Glutamatergic neuron (in vitro differentiated cells): ENCODE data around the gene DROSHA. TPM values are rescaled to one million over a fixed set of nuclear protein-coding genes. Genes with fewer than 3 reads are reported as not detected.

ENCODE experiments used
- DNase-seq: peaks from one replicate; pipeline ENCODE4 v3.0.0; 2022
- H3K27ac Mint-ChIP-seq: one replicate; pipeline ENCODE4 v1.8.0; 2020; ENCODE audit warnings: mild to moderate bottlenecking, mixed read lengths, inconsistent platforms; ENCODE audit not compliant: unreplicated experiment
- H3K27me3 Mint-ChIP-seq: one replicate; pipeline ENCODE4 v1.8.0; 2020; ENCODE audit warnings: mild to moderate bottlenecking, moderate library complexity, mixed read lengths, inconsistent platforms; ENCODE audit not compliant: unreplicated experiment
- H3K36me3 Mint-ChIP-seq: one replicate; pipeline ENCODE4 v1.8.0; 2020; ENCODE audit warnings: mild to moderate bottlenecking, mixed read lengths, inconsistent platforms; ENCODE audit not compliant: unreplicated experiment
- H3K4me1 Mint-ChIP-seq: one replicate; pipeline ENCODE4 v1.8.0; 2020; ENCODE audit warnings: mild to moderate bottlenecking, low read depth, mixed read lengths, inconsistent platforms; ENCODE audit not compliant: unreplicated experiment
- H3K4me3 Mint-ChIP-seq: one replicate; pipeline ENCODE4 v1.8.0; 2020; ENCODE audit warnings: mild to moderate bottlenecking, mixed read lengths, inconsistent platforms; ENCODE audit not compliant: unreplicated experiment
- H3K9me3 Mint-ChIP-seq: one replicate; pipeline ENCODE4 v1.8.0; 2020; ENCODE audit warnings: mild to moderate bottlenecking, moderate library complexity, mixed read lengths, inconsistent platforms; ENCODE audit not compliant: unreplicated experiment
- total RNA-seq: library from RNA; stranded (reverse); fragmentation: NEBNext Ultra II Directional; extraction: Animal tissue kit (Norgen Biotek cat#: 25700); gene quantifications from one replicate; pipeline ENCODE4 v1.2.1, GENCODE V29; 2021; ENCODE audit not compliant: unreplicated experiment
- TF ChIP-seq, protein P1 (sequence below): fragments of 200-600 bp; sonication (generic); IDR thresholded peaks from one replicate; pipeline ENCODE4 v1.5.0; 2021; ENCODE audit not compliant: partially characterized antibody, unreplicated experiment

Gene DROSHA
- total RNA-seq, 1 donor from 2014 or later, result 102 TPM

DNA sequence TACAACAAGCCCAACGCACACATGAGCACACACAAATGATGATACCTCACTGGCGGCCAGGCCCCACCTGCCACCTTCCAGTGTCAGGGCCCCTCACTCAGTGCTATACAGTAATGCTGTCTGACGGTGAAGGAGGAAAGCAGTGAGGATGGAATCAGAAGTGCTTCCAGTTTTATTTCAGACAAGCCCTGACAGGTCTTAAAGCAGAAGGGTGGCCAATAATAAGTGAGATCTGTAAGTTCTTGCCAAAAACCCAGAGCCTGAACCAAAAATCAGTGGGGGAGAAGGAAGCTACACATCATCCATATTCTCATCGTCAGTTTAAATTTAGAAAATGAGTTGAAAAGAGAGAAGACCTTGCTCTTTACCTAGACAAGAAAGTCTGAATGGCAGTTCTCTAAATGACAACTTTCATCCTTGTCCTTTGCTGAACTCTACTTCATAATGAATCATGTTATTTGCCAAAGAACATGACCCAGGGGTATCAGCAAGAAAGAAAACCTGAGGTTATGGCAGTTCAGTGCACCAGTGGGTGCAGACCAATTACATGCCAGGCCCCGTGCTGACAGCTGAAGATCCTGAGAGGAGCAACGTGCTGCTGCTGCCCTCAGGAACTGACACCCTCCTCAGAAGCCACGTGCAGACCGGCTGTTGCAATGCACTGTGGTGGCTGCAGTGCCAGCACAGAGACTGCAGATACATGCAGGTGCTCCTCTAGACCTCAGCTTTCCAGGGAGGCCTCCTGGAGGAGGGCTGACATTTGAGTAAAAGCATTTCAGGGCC is 118.7 kb downstream of the DROSHA start:
- Mint-ChIP-seq H3K4me3 (no peak overlapping the region), H3K9me3 (no peaks in the 10 kb centered on the region), H3K27me3 (peaks cover 2% of the 10 kb centered on the region), H3K36me3 (no peaks in the 10 kb centered on the region), H3K4me1 (no peaks in the 10 kb centered on the region), H3K27ac (no peak overlapping the region)
- TF ChIP-seq, protein P1, sequence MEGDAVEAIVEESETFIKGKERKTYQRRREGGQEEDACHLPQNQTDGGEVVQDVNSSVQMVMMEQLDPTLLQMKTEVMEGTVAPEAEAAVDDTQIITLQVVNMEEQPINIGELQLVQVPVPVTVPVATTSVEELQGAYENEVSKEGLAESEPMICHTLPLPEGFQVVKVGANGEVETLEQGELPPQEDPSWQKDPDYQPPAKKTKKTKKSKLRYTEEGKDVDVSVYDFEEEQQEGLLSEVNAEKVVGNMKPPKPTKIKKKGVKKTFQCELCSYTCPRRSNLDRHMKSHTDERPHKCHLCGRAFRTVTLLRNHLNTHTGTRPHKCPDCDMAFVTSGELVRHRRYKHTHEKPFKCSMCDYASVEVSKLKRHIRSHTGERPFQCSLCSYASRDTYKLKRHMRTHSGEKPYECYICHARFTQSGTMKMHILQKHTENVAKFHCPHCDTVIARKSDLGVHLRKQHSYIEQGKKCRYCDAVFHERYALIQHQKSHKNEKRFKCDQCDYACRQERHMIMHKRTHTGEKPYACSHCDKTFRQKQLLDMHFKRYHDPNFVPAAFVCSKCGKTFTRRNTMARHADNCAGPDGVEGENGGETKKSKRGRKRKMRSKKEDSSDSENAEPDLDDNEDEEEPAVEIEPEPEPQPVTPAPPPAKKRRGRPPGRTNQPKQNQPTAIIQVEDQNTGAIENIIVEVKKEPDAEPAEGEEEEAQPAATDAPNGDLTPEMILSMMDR, result no peak
- DNase-seq, result no peak

DNA sequence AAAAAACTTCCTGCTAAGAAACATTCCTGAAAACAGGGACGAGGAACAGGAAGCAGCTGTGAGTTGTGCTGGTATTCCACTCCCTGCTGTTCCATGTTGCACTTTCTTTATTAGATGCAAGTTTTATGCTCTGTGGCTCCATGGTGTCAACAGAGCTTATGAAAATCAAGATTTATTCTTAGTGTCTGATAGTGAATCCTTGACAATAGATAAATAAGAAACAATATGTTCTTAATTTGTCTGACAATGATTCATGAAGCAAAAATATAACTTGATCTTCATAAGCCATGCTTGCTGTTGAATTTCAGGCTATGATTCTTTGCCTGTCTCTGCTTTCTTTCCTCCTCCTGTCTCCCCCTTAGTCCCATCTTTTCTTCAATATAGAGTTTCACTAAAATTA is 119.6 kb downstream of the DROSHA start:
- Mint-ChIP-seq H3K27ac (no peak overlapping the region), H3K4me1 (no peaks in the 10 kb centered on the region), H3K27me3 (peaks cover 2% of the 10 kb centered on the region), H3K9me3 (no peaks in the 10 kb centered on the region), H3K4me3 (no peak overlapping the region), H3K36me3 (no peaks in the 10 kb centered on the region)
- TF ChIP-seq, protein P1, result no peak
- DNase-seq, result no peak

DNA sequence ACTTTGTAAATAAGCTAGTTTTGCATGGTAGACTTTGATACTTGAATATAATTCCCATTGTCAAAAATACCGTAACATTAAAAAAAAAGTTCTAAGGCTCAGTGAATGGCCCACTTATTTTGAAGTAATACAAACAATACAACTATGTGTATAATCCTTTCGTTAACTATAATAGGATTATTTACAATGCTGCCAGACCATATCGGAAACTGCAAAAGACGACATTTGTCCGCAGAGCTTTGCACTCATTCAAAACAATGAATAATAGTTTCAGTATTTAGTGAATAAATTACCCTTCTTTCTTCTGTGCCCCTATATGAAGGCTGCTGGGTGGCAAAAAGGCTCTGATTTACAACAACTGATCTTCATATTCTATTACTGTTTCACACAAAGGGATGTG is 121.8 kb downstream of the DROSHA start:
- no peak overlapping the region for H3K4me3 Mint-ChIP-seq
- peaks cover 2% of the 10 kb centered on the region for H3K27me3 Mint-ChIP-seq
- no peaks in the 10 kb centered on the region for H3K36me3 Mint-ChIP-seq
- H3K27ac Mint-ChIP-seq, result no peak overlapping the region
- H3K4me1 Mint-ChIP-seq, result no peaks in the 10 kb centered on the region
- TF ChIP-seq, protein P1, result no peak
- H3K9me3 Mint-ChIP-seq, result no peaks in the 10 kb centered on the region
- DNase-seq, result no peak

DNA sequence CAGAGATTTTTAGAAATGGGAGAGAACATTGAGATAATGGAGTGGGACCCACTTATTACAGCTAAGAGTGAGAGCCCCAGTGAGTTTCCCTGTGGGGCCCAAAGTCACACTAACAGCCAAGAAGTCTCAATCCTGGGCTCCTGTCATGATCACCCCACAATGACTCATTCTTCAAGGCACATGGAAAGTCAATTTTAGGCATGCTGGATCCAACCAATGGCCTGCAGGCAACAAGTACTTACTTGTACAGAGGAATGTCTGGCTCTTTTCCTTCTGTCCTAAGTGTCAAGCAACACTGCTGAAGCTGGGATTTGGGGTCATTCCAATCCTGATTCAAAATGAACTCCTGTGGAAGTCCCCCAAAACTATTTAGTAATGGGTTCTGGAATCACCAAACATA is 123.1 kb downstream of the DROSHA start:
- Mint-ChIP-seq H3K36me3 (no peaks in the 10 kb centered on the region), H3K4me1 (no peaks in the 10 kb centered on the region), H3K9me3 (no peaks in the 10 kb centered on the region), H3K4me3 (no peak overlapping the region), H3K27ac (no peak overlapping the region), H3K27me3 (peaks cover under 1% of the 10 kb centered on the region)
- TF ChIP-seq, protein P1, result no peak
- DNase-seq, result no peak

DNA sequence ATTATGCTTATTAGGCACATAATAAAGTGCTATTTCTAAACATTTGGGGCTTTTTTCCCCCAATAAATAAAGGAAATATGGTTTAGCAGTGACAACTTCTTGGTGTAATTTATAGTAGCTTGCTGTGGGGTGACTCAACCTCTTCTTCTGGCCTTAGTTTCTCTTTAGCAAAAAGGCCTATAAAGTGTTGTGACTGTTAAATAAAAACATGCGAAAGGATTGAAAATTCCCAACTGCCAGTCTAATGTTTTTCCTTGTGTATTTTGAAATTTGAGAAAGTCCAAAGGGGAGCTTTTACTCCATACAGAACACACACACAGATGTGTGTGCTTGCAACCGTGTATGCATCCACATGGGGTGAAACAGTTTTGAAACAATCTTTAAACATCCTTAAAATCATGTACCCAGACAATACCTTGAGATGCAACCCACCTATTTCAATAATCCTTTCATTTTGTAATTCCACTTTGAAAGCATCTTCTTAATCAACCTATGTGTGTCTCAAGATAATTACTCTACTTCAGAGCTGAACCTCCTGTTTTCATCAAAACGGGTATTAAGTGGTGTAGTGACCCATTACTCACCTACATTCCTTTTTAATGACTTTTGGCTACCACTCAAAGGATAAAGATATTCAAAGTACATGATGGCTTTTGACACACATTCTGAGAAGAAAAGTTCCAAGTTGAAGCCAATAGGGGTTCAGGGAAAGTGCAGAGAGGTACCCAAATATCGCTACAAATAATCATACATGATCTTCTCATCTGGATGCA is 123.8 kb downstream of the DROSHA start:
- no peaks in the 10 kb centered on the region for H3K4me1 Mint-ChIP-seq
- no peaks in the 10 kb centered on the region for H3K9me3 Mint-ChIP-seq
- no peaks in the 10 kb centered on the region for H3K36me3 Mint-ChIP-seq
- no peak overlapping the region for H3K27ac Mint-ChIP-seq
- DNase-seq, result no peak
- no peak overlapping the region for H3K4me3 Mint-ChIP-seq
- TF ChIP-seq, protein P1, result no peak
- H3K27me3 Mint-ChIP-seq, result no peaks in the 10 kb centered on the region
